GM20000 (cell line): ENCODE data around the gene EHBP1.
"Not testable (repeated sequence)": the region's sequence is repeated elsewhere in the genome, so short reads cannot be mapped to it uniquely, and the experiment has no call there.

Source experiments
- DNase-seq: peaks from one replicate; pipeline ENCODE4 v3.0.0; 2012; ENCODE audit warnings: low spot score
- TF ChIP-seq, protein P1 (sequence below): IDR thresholded peaks from 2 replicates; pipeline ENCODE4 v1.5.1; 2012; ENCODE audit warnings: mild to moderate bottlenecking, control low read depth; ENCODE audit errors: extremely low read depth, missing control alignments

Gene EHBP1

DNA sequence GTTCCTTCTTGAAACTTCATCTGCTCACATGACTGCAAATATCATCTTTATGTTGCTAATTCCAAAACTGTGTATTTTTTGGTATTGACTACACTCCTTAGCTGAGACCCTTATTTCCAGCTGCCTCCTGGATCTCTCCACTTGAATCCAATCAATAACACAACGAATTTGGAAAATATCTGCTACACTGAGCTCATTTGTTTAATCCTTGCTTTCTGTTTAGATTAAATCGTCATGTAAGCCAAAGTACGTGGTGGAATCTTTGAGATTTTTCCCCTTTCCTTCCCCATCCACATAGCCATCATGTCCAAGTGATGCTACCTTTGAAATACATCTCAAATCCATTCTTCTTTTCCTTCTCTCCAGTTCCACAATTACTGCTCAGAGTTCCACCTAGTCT lies 360.8 kb downstream of the EHBP1 start:
- TF ChIP-seq, protein P1, sequence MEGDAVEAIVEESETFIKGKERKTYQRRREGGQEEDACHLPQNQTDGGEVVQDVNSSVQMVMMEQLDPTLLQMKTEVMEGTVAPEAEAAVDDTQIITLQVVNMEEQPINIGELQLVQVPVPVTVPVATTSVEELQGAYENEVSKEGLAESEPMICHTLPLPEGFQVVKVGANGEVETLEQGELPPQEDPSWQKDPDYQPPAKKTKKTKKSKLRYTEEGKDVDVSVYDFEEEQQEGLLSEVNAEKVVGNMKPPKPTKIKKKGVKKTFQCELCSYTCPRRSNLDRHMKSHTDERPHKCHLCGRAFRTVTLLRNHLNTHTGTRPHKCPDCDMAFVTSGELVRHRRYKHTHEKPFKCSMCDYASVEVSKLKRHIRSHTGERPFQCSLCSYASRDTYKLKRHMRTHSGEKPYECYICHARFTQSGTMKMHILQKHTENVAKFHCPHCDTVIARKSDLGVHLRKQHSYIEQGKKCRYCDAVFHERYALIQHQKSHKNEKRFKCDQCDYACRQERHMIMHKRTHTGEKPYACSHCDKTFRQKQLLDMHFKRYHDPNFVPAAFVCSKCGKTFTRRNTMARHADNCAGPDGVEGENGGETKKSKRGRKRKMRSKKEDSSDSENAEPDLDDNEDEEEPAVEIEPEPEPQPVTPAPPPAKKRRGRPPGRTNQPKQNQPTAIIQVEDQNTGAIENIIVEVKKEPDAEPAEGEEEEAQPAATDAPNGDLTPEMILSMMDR = no peak
- DNase-seq = no peak

DNA sequence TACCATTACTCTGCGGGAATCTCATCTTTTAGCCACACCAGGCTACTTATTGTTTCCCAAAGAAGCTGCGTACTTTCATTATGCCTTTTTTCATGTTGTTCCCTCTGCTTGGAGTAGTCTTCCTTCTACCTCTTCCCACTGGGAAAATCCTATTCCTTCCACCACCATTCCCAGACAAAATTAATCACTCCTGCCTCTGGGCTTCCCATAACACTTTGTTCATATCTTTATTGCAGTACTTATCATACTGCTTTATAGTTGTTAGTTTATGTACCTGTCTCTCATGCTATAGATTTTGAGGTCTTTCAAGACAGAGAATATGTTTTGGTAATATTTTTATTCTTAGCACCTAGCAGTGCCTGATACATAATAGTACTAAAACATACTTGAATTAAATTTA lies 361.3 kb downstream of the EHBP1 start:
- TF ChIP-seq, protein P1 = no peak
- DNase-seq = no peak

DNA sequence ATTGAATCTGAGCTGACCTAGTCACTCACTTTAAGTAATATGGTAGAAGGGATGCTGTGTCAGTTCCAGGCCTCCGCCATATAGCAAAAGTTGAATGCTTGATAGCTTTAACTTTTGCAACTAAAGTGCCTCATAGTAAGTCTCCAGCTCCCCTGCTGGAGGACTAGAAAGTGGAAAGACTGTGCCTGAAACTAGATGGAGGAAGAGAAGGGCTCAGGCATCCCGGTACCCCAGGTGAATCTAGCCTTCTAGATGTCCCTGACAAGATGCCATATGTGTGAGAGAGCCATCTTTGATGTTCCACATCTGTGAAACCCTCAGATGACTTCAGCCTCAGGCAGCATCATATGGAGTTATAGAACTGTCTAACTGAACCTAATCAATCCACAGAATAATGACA lies 366.2 kb downstream of the EHBP1 start:
- no peak for DNase-seq
- TF ChIP-seq, protein P1 = no peak

DNA sequence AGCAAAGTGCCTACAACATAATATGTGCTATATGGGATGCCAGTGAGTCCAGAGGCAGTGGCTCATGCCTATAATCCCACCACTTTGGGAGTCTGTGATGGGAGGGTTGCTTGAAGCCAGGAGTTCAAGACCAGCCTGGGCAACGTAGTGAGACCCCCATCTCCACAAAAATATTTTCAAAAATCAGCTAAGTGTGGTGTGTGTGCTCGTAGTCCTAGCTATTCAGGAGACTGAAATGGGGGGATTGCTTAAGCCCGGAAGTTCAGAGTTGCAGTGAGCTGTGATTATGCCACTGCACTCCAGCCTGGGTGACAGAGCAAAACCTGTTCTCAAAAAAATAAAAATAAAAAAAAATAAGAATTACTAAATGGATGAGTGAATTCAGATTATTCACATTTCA lies 368.5 kb downstream of the EHBP1 start:
- DNase-seq = no peak
- TF ChIP-seq, protein P1 = no peak

DNA sequence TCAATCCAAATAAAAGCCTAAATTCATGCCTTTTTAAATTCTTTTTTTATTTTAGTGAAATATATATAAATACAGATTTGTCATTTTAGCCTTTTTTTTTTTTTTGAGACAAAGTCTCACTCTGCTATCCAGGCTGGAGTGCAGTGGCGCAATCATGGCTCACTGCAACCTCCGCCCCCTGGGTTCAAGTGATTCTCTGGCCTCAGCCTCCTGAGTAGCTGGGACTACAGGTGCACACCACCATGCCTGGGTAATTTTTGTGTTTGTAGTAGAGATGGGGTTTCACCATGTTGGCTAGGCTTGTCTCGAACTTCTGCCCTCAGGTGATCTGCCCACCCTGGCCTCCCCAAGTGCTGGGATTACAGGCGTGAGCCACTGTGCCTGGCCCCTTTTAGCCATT lies 368.9 kb downstream of the EHBP1 start:
- DNase-seq = not testable (repeated sequence)

DNA sequence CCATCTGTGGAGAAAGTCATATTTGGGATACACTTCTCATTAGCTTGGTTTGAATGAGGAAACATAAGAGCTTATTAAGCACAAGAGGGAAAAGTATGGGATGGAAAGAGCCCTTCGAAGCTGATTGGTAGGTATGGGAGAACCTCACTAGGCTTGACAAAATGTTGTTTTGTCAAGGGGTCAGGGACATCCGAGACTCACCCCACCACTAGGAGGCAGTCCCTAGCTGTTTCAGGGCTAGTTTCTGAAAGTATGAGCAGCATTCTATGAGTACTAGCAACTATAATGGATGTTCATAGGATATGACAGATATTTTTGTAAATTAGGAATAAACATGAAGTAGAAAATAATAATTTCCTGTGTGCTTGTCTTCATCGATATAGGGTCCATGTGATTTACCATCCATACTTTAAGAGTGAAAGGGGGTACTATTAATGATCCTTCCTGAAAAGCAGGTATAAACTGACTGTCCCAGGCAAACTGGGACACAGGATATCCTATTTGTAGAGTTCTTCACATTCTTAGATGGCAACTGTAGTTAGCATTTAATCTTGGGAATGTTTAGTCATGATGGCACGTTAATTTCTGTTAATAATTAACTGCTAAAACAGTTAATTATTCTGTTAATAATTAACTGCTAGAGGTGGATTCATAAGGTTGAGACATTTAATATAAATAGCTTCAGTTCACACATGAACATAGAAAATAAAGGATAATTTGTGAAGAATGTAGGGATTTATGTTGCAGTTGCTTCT lies 373.5 kb downstream of the EHBP1 start:
- DNase-seq = peak; percentile 14
- TF ChIP-seq, protein P1 = no peak

DNA sequence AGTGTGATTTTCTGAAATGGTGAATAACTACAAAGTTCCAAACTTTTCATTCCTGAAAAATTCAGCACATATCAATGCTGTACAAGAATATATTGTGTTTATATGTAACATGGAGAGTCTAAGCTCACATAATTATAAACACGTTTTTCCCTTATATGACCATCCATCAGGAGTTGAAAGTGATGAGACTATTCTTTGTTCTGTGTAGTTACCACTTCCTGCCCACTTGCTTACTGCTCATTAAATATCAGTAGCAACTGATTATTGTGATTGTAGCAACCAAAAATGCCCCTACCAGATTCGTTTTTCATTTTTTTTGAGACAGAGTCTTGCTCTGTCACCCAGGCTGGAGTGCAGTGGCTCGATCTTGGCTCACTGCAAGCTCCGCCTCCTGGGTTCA lies 375.9 kb downstream of the EHBP1 start:
- DNase-seq = no peak
- TF ChIP-seq, protein P1 = no peak

DNA sequence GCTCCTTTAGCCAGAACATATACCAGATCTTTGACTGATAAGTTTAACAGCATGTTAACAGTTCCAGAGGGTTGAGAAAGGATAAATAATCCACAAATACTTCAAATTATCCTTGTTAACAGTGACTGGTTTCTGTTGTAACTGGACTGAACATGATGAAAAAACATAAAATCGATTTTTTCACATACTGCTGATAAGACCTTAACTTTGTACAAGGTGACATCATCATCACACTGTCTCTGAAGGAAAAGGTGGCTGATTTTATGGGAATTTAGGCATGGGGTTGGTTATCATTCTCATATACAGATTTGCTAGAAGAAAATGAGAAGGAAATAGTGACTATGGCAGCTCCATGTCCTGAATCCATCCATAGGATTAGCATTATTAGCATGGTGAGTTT lies 381.2 kb downstream of the EHBP1 start:
- DNase-seq = no peak
- TF ChIP-seq, protein P1 = no peak
